ENCODE data around the gene HS6ST2. TPM values are rescaled to one million over a fixed set of nuclear protein-coding genes. Genes with fewer than 3 reads are reported as not detected.
"Not testable (repeated sequence)": the region's sequence is repeated elsewhere in the genome, so short reads cannot be mapped to it uniquely, and the experiment has no call there.

HS6ST2 gene
- total RNA-seq, 1 experiment from 2014 or later, result 65.6 TPM

- H3K36me3 ChIP-seq, result peaks cover 15% of the 10 kb centered on the region
- no peaks in the 10 kb centered on the region for H3K27me3 ChIP-seq
- H3K4me3 ChIP-seq, result peak overlapping the region; percentile 70
- H3K27ac ChIP-seq, result peak overlapping the region; percentile 92
- no peaks in the 10 kb centered on the region for H3K4me1 ChIP-seq
- H3K9me3 ChIP-seq (replicated peaks), result no peaks in the 10 kb centered on the region
- peak; percentile 51 to 52 for DNase-seq
Observed at GRCh38 chrX:132957211-132958090, 978 bp downstream of the HS6ST2 start.

- H3K27ac ChIP-seq, result no peak overlapping the region
- H3K4me1 ChIP-seq, result no peaks in the 10 kb centered on the region
- peaks cover 18% of the 10 kb centered on the region for H3K36me3 ChIP-seq
- H3K27me3 ChIP-seq, result no peaks in the 10 kb centered on the region
- DNase-seq, result no peak
- H3K4me3 ChIP-seq, result peak overlapping the region; percentile 70
- H3K9me3 ChIP-seq (replicated peaks), result no peaks in the 10 kb centered on the region
Observed at GRCh38 chrX:132956421-132957210, 1.8 kb downstream of the HS6ST2 start.

- H3K4me1 ChIP-seq, result no peaks in the 10 kb centered on the region
- H3K4me3 ChIP-seq, result no peak overlapping the region
- no peaks in the 10 kb centered on the region for H3K27me3 ChIP-seq
- peaks cover 18% of the 10 kb centered on the region for H3K36me3 ChIP-seq
- H3K27ac ChIP-seq, result no peak overlapping the region
- no peak for DNase-seq
- no peaks in the 10 kb centered on the region for H3K9me3 ChIP-seq (replicated peaks)
Observed at GRCh38 chrX:132955690-132956089, 2.7 kb downstream of the HS6ST2 start.

GRCh38 chrX:132954323-132954722 lies 4.1 kb downstream of the HS6ST2 start:
- DNase-seq, result no peak
- H3K9me3 ChIP-seq (replicated peaks), result no peaks in the 10 kb centered on the region
- peaks cover 18% of the 10 kb centered on the region for H3K36me3 ChIP-seq
- H3K4me3 ChIP-seq, result no peak overlapping the region
- no peaks in the 10 kb centered on the region for H3K27me3 ChIP-seq
- H3K4me1 ChIP-seq, result no peaks in the 10 kb centered on the region
- H3K27ac ChIP-seq, result no peak overlapping the region

- peaks cover 18% of the 10 kb centered on the region for H3K36me3 ChIP-seq
- no peaks in the 10 kb centered on the region for H3K27me3 ChIP-seq
- H3K9me3 ChIP-seq (replicated peaks), result no peaks in the 10 kb centered on the region
- H3K27ac ChIP-seq, result no peak overlapping the region
- H3K4me1 ChIP-seq, result no peaks in the 10 kb centered on the region
- H3K4me3 ChIP-seq, result no peak overlapping the region
- peak in 1 of 2 experiments; percentile 16 for DNase-seq
Observed at GRCh38 chrX:132953354-132953753, 5.1 kb downstream of the HS6ST2 start.

- no peaks in the 10 kb centered on the region for H3K9me3 ChIP-seq (replicated peaks)
- H3K27me3 ChIP-seq, result no peaks in the 10 kb centered on the region
- H3K36me3 ChIP-seq, result peaks cover 7% of the 10 kb centered on the region
- no peak overlapping the region for H3K27ac ChIP-seq
- H3K4me3 ChIP-seq, result no peak overlapping the region
- H3K4me1 ChIP-seq, result no peaks in the 10 kb centered on the region
- DNase-seq, result peak in 1 of 2 experiments; percentile 24
Observed at GRCh38 chrX:132948648-132949260, 9.7 kb downstream of the HS6ST2 start.

GRCh38 chrX:132945055-132945599 lies 13.3 kb downstream of the HS6ST2 start:
- H3K36me3 ChIP-seq; DNase-seq; H3K4me3 ChIP-seq; H3K27ac ChIP-seq; H3K27me3 ChIP-seq; H3K9me3 ChIP-seq (replicated peaks): not testable (repeated sequence)
- peaks cover 17% of the 10 kb centered on the region for H3K4me1 ChIP-seq

GRCh38 chrX:132940727-132941327 lies 17.6 kb downstream of the HS6ST2 start:
- no peaks in the 10 kb centered on the region for H3K27me3 ChIP-seq
- peaks cover 17% of the 10 kb centered on the region for H3K4me1 ChIP-seq
- no peaks in the 10 kb centered on the region for H3K9me3 ChIP-seq (replicated peaks)
- H3K27ac ChIP-seq, result no peak overlapping the region
- peaks cover 2% of the 10 kb centered on the region; the same call in 1 of the 2 replicates for H3K36me3 ChIP-seq
- H3K4me3 ChIP-seq, result no peak overlapping the region
- DNase-seq, result peak; percentile 13 to 42

- Histone ChIP-seq H3K36me3 (peaks cover 2% of the 10 kb centered on the region; the same call in 1 of the 2 replicates), H3K4me3 (no peak overlapping the region), H3K9me3 (replicated peaks) (no peaks in the 10 kb centered on the region), H3K4me1 (no peaks in the 10 kb centered on the region), H3K27ac (no peak overlapping the region), H3K27me3 (no peaks in the 10 kb centered on the region)
- DNase-seq, result no peak
Observed at GRCh38 chrX:132933170-132933569, 25.3 kb downstream of the HS6ST2 start.

- no peak overlapping the region for H3K27ac ChIP-seq
- H3K4me1 ChIP-seq, result no peaks in the 10 kb centered on the region
- 0 out of 2 replicates have a peak, but pooled peaks cover 3% of the 10 kb centered on the region for H3K36me3 ChIP-seq
- no peaks in the 10 kb centered on the region for H3K27me3 ChIP-seq
- DNase-seq, result no peak
- no peak overlapping the region for H3K4me3 ChIP-seq
- H3K9me3 ChIP-seq (replicated peaks), result no peaks in the 10 kb centered on the region
Observed at GRCh38 chrX:132924426-132924825, 34.0 kb downstream of the HS6ST2 start.

- Histone ChIP-seq H3K4me3 (no peak overlapping the region), H3K4me1 (no peaks in the 10 kb centered on the region), H3K36me3 (no peaks in the 10 kb centered on the region), H3K27me3 (no peaks in the 10 kb centered on the region), H3K27ac (no peak overlapping the region), H3K9me3 (replicated peaks) (no peaks in the 10 kb centered on the region)
- no peak for DNase-seq
Observed at GRCh38 chrX:132918523-132918922, 39.9 kb downstream of the HS6ST2 start.

- Histone ChIP-seq H3K36me3 (no peaks in the 10 kb centered on the region), H3K9me3 (replicated peaks) (no peaks in the 10 kb centered on the region), H3K4me3 (no peak overlapping the region), H3K27me3 (no peaks in the 10 kb centered on the region), H3K4me1 (no peaks in the 10 kb centered on the region), H3K27ac (no peak overlapping the region)
- no peak for DNase-seq
Observed at GRCh38 chrX:132916349-132916748, 42.1 kb downstream of the HS6ST2 start.

GRCh38 chrX:132909643-132910042 lies 48.8 kb downstream of the HS6ST2 start:
- Histone ChIP-seq H3K27ac (peak overlapping the region; percentile 99), H3K36me3 (peaks cover 6% of the 10 kb centered on the region), H3K27me3 (no peaks in the 10 kb centered on the region), H3K4me3 (peak overlapping the region; percentile 42), H3K9me3 (replicated peaks) (no peaks in the 10 kb centered on the region), H3K4me1 (peaks cover 21% of the 10 kb centered on the region)
- peak; percentile 15 to 70 for DNase-seq

- Histone ChIP-seq H3K36me3 (peaks cover 6% of the 10 kb centered on the region), H3K4me1 (peaks cover 21% of the 10 kb centered on the region), H3K4me3 (peak overlapping the region; percentile 42), H3K27me3 (no peaks in the 10 kb centered on the region), H3K9me3 (replicated peaks) (no peaks in the 10 kb centered on the region), H3K27ac (peak overlapping the region; percentile 99)
- DNase-seq, result peak; percentile 28 to 64
Observed at GRCh38 chrX:132908891-132909290, 49.5 kb downstream of the HS6ST2 start.
